ENCODE measurements around the gene RNU6-9.

RNU6-9 gene

DNA sequence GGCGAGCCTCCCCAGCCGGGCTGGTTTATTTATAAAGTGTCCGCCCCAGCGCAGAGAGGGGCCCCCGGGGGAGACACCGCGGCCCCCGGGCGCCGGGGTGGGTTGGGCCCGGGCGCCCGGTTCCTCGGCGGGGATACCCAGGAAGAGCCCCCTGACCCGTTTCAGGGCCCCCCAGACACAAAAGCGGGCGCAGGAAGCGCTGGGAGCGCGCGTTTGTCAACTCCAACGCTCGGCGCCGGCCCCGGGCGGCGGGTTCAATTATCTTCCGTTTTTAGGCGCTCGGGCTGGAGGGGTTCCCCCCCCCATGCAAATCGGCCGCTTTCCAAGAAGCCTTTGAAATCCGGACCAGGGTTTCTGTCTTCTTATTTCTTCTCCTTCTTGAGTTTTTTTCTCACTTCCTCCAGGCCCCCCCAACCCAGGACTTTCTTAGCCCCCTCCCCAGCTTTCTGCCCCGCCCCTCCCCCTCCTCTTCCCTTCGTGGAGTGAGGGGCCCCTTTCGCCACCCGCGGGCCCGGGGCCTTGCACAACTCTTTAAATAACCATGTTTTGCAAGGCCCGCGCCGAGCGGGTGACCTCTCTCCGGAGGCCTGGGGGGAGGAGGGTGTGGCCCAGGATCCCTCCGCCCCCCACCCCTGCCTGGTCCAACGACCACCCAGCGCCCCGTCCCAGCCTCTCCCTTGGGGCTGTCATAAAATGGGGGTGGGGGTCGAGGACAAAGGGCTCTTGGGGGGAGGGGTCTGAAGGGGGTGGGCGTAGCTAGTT lies 33.5 kb downstream of the RNU6-9 start:
- no peak for TF ChIP-seq REST (IDR thresholded peaks at IDR 0.05; ENCODE audit: insufficient read depth in 1 of 2, low read depth in 2 of 2, low read length in 2 of 2)
- no peak for TF ChIP-seq POLR2AphosphoS5 (IDR thresholded peaks at IDR 0.05; ENCODE audit: low read depth, low read length)
- TF ChIP-seq TAF1 (IDR thresholded peaks at IDR 0.05; ENCODE audit: borderline replicate concordance, insufficient read depth, low read length) = no peak
- TF ChIP-seq FOXP2 (optimal IDR thresholded peaks at IDR 0.05; ENCODE audit: borderline replicate concordance, extremely low read depth, extremely low read length, insufficient read depth) = no peak

GRCh38 chr19:927351-927779 lies 34.1 kb downstream of the RNU6-9 start:
- TF ChIP-seq FOXP2 (optimal IDR thresholded peaks at IDR 0.05; ENCODE audit: borderline replicate concordance, extremely low read depth, extremely low read length, insufficient read depth) (no peak), REST (IDR thresholded peaks at IDR 0.05; ENCODE audit: insufficient read depth in 1 of 2, low read depth in 2 of 2, low read length in 2 of 2) (no peak), SIN3A (IDR thresholded peaks at IDR 0.05; ENCODE audit: borderline replicate concordance, insufficient read depth, low read length) (no peak), POLR2AphosphoS5 (IDR thresholded peaks at IDR 0.05; ENCODE audit: low read depth, low read length) (no peak), TAF1 (IDR thresholded peaks at IDR 0.05; ENCODE audit: borderline replicate concordance, insufficient read depth, low read length) (no peak)

DNA sequence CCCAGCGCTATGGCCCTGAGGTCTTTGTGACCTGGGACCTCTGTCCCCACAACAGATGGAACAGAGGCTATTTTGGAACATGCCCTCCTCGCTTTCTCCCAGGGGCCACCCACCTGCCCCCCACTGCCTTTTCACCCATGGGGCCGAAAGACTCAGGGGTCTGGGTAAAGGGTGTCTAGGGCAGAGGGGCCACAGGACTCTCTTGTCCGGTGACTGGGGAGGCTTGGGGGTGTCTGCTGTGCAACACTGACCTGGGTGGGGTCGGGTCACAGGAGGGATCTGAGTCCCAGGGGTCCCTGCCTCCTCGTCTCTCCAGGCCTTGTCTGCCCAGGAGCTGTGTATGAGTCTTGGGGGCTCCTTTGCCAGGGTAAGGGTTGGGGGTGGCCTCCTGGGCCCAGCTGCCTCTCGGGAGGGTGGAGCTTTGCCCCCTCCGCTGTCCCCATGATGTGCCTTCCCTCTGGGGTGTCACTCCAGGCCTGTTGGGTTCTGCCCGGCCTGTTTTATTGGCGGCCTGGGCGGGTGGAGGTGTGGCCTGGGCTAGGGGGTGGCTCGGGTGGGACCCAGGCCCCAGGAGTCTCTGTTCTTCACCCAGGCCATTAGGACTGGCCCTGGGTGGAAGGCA lies 34.6 kb downstream of the RNU6-9 start:
- TF ChIP-seq FOXP2 (optimal IDR thresholded peaks at IDR 0.05; ENCODE audit: borderline replicate concordance, extremely low read depth, extremely low read length, insufficient read depth) (no peak), REST (IDR thresholded peaks at IDR 0.05; ENCODE audit: insufficient read depth in 1 of 2, low read depth in 2 of 2, low read length in 2 of 2) (no peak), TAF1 (IDR thresholded peaks at IDR 0.05; ENCODE audit: borderline replicate concordance, insufficient read depth, low read length) (no peak), POLR2AphosphoS5 (IDR thresholded peaks at IDR 0.05; ENCODE audit: low read depth, low read length) (no peak), SIN3A (IDR thresholded peaks at IDR 0.05; ENCODE audit: borderline replicate concordance, insufficient read depth, low read length) (no peak)

GRCh38 chr19:928471-929202 lies 35.4 kb downstream of the RNU6-9 start:
- no peak for TF ChIP-seq REST (IDR thresholded peaks at IDR 0.05; ENCODE audit: insufficient read depth in 1 of 2, low read depth in 2 of 2, low read length in 2 of 2)
- no peak for TF ChIP-seq FOXP2 (optimal IDR thresholded peaks at IDR 0.05; ENCODE audit: borderline replicate concordance, extremely low read depth, extremely low read length, insufficient read depth)
